ENCODE results near the gene PIK3AP1.

GRCh38 chr10:96706331-96706853, 13.9 kb downstream of the PIK3AP1 start:
- no peak for TF ChIP-seq EZH2 (IDR thresholded peaks at IDR 0.05; ENCODE audit: insufficient read depth, poor library complexity, severe bottlenecking)
- TF ChIP-seq EZH2phosphoT487 (IDR thresholded peaks at IDR 0.05; ENCODE audit: insufficient read depth, low read depth), result no peak
